ELF-1 (cell line): ENCODE data around the gene PDC.
"Not testable (repeated sequence)": the region's sequence is repeated elsewhere in the genome, so short reads cannot be mapped to it uniquely, and the experiment has no call there.

Experiments used
- DNase-seq: peaks from one replicate; pipeline ENCODE4 v3.0.0-alpha.2; 2016; ENCODE audit warnings: low read depth, low spot score

Gene PDC

GRCh38 chr1:186403632-186404031, 57.3 kb downstream of the PDC start:
- no peak for DNase-seq

- DNase-seq, result not testable (repeated sequence)
Measured at GRCh38 chr1:186401446-186401845, 59.5 kb downstream of the PDC start.
